HepG2 (cell line): ENCODE data around the gene ATRNL1. TPM values are rescaled to one million over a fixed set of nuclear protein-coding genes. Genes with fewer than 3 reads are reported as not detected.

Experiments used
- ATF7-NPFF ChIP-seq: sonication (generic); formaldehyde crosslinking; IDR thresholded peaks from 2 replicates; pipeline ENCODE4 v1.8.1; 2023; ENCODE audit warnings: mild to moderate bottlenecking, low read depth, missing genetic modification reagents, moderate library complexity
- EP300 ChIP-seq, 3 experiments: sonication (generic) in 1 of 3; formaldehyde crosslinking in 1 of 3; IDR thresholded peaks; 2 replicates each; pipeline versions ENCODE4 v1.5.1 to v1.6.1; 2011 to 2020; ENCODE audit warnings: low read depth in 2 of 3, low read length in 2 of 3, borderline replicate concordance in 1 of 3, improper control_type of control experiment in 1 of 3, mild to moderate bottlenecking in 1 of 3, missing genetic modification reagents in 1 of 3, moderate library complexity in 1 of 3
- IKZF5 ChIP-seq: IDR thresholded peaks from 2 replicates; pipeline ENCODE4 v1.6.1; 2018; ENCODE audit warnings: missing genetic modification reagents, mild to moderate bottlenecking, missing compliant biosample characterization
- KLF16 ChIP-seq, 2 experiments: sonication (generic) in 1 of 2; formaldehyde crosslinking in 1 of 2; IDR thresholded peaks; 2 replicates each; pipeline versions ENCODE4 v1.6.1 to v1.8.0; 2016 to 2023; ENCODE audit warnings: missing genetic modification reagents in 2 of 2, missing compliant biosample characterization in 1 of 2
- MLX ChIP-seq: IDR thresholded peaks from 2 replicates; pipeline ENCODE4 v1.6.1; 2016
- MXD1 ChIP-seq: sonication (generic); formaldehyde crosslinking; IDR thresholded peaks from 2 replicates; pipeline ENCODE4 v1.4.0; 2020; ENCODE audit warnings: mild to moderate bottlenecking, missing genetic modification reagents
- MXD4 ChIP-seq: IDR thresholded peaks from 2 replicates; pipeline ENCODE4 v1.6.1; 2016; ENCODE audit warnings: mild to moderate bottlenecking, missing biosample characterization, missing genetic modification reagents
- NFIB ChIP-seq: sonication (generic); formaldehyde crosslinking; IDR thresholded peaks from 2 replicates; pipeline ENCODE4 v1.9.0; 2021; ENCODE audit warnings: missing genetic modification reagents, mild to moderate bottlenecking, borderline replicate concordance
- RXRB ChIP-seq: IDR thresholded peaks from 2 replicates; pipeline ENCODE4 v1.6.1; 2016; ENCODE audit warnings: borderline replicate concordance, missing genetic modification reagents, missing compliant biosample characterization
- SAP130 ChIP-seq: IDR thresholded peaks from 2 replicates; pipeline ENCODE4 v1.6.1; 2016; ENCODE audit warnings: low read depth
- SIX1 ChIP-seq: sonication (generic); formaldehyde crosslinking; IDR thresholded peaks from 2 replicates; pipeline ENCODE4 v1.4.0; 2020; ENCODE audit warnings: missing genetic modification reagents, borderline replicate concordance
- SOX13 ChIP-seq, 3 experiments: fragments of 450-650 bp in 1 of 3; sonication (generic) in 1 of 3; formaldehyde crosslinking in 1 of 3; IDR thresholded peaks in 2 of 3; conservative IDR thresholded peaks in 1 of 3; 2 replicates each; pipeline versions ENCODE4 v1.5.0 to v1.6.1; 2016 to 2020; ENCODE audit warnings: antibody characterized with exemption in 1 of 3, mild to moderate bottlenecking in 1 of 3, missing compliant biosample characterization in 1 of 3, missing genetic modification reagents in 1 of 3, moderate library complexity in 1 of 3
- STAT5B ChIP-seq: sonication (generic); formaldehyde crosslinking; IDR thresholded peaks from 2 replicates; pipeline ENCODE4 v1.4.0; 2020; ENCODE audit warnings: missing genetic modification reagents
- THAP7 ChIP-seq: sonication (generic); formaldehyde crosslinking; IDR thresholded peaks from 2 replicates; pipeline ENCODE4 v1.8.1; 2023; ENCODE audit warnings: mild to moderate bottlenecking, missing genetic modification reagents
- ZKSCAN5 ChIP-seq: sonication (generic); formaldehyde crosslinking; IDR thresholded peaks from 2 replicates; pipeline ENCODE4 v1.5.1; 2020; ENCODE audit warnings: mild to moderate bottlenecking, missing genetic modification reagents
- ZNF513 ChIP-seq: sonication (generic); formaldehyde crosslinking; conservative IDR thresholded peaks from 2 replicates; pipeline ENCODE4 v1.5.0; 2020; ENCODE audit warnings: missing genetic modification reagents
- ZNF543 ChIP-seq: sonication (generic); formaldehyde crosslinking; IDR thresholded peaks from 2 replicates; pipeline ENCODE4 v1.4.0; 2020; ENCODE audit warnings: mild to moderate bottlenecking, missing genetic modification reagents
- ZNF557 ChIP-seq: sonication (generic); formaldehyde crosslinking; IDR thresholded peaks from 2 replicates; pipeline ENCODE4 v1.4.0; 2020; ENCODE audit warnings: missing genetic modification reagents
- ZNF605 ChIP-seq: sonication (generic); formaldehyde crosslinking; IDR thresholded peaks from 2 replicates; pipeline ENCODE4 v1.8.0; 2022; ENCODE audit warnings: mild to moderate bottlenecking, missing genetic modification reagents
- ZNF629 ChIP-seq: sonication (generic); formaldehyde crosslinking; conservative IDR thresholded peaks from 2 replicates; pipeline ENCODE4 v1.5.0; 2020; ENCODE audit warnings: missing genetic modification reagents
- ZNF660 ChIP-seq: sonication (generic); formaldehyde crosslinking; IDR thresholded peaks from 2 replicates; pipeline ENCODE4 v1.5.1; 2020; ENCODE audit warnings: mild to moderate bottlenecking, low read depth, missing genetic modification reagents, borderline replicate concordance
- ZNF674 ChIP-seq: sonication (generic); formaldehyde crosslinking; IDR thresholded peaks from 2 replicates; pipeline ENCODE4 v1.5.0; 2020; ENCODE audit warnings: low read depth, mild to moderate bottlenecking, missing genetic modification reagents
- ZNF740 ChIP-seq: sonication (generic); formaldehyde crosslinking; IDR thresholded peaks from 2 replicates; pipeline ENCODE4 v1.4.0; 2020; ENCODE audit warnings: missing genetic modification reagents
- ZNF768 ChIP-seq: sonication (generic); formaldehyde crosslinking; IDR thresholded peaks from 2 replicates; pipeline ENCODE4 v1.4.0; 2020; ENCODE audit warnings: missing genetic modification reagents
- ZSCAN25 ChIP-seq: sonication (generic); formaldehyde crosslinking; IDR thresholded peaks from 2 replicates; pipeline ENCODE4 v1.8.0; 2022; ENCODE audit warnings: mild to moderate bottlenecking, missing genetic modification reagents
- polyA plus RNA-seq, 8 experiments: library from polyadenylated mRNA; depleted of rRNA in 3 of 8; stranded (reverse) in 7 of 8; unstranded in 1 of 8; fragments of >200 nt; fragmentation: Illumina TruSeq in 4 of 8; extraction: Trizol in 4 of 8; gene quantifications; 2 replicates each; pipeline versions ENCODE4 v1.2.1 to v1.2.3, GENCODE V29; 2011 to 2016; ENCODE audit warnings: low read depth in 4 of 8, missing spikeins in 1 of 8, mixed read lengths in 1 of 8; ENCODE audit not compliant: insufficient read depth in 1 of 8
- total RNA-seq, 5 experiments: library from RNA; depleted of rRNA; stranded (reverse); fragments of >200 nt; fragmentation: Illumina TruSeq; extraction: Trizol; gene quantifications; 2 replicates each; pipeline ENCODE4 v1.2.3, GENCODE V29; 2016; ENCODE audit warnings: low read depth in 1 of 5

ATRNL1 gene
- total and polyA plus RNA-seq, 2 of the 13 experiments (the other 11 are each of a cell fraction or from before 2014, with no cell fraction given): 0.04 TPM; not detected in 1

GRCh38 chr10:115653473-115653872, 560.3 kb downstream of the ATRNL1 start (continued):
- TF ChIP-seq IKZF5 (CRISPR knock-in tag) (no peak), SIX1 (CRISPR knock-in tag) (no peak), ZNF768 (no peak), RXRB (CRISPR knock-in tag) (0 out of 2 replicates have a peak, but pooled peaks have one; percentile 37), SOX13 (IDR thresholded peaks at IDR 0.05) (peak; percentile 64), SOX13 (CRISPR knock-in tag; conservative IDR thresholded peaks at IDR 0.05 in 1 of 2, IDR thresholded peaks at IDR 0.05 in 1 of 2) (peak in 1 of 2 experiments; percentile 71; a peak in 2 of 4 replicates), ZNF557 (CRISPR knock-in tag) (no peak), THAP7 (CRISPR knock-in tag) (no peak), ZKSCAN5 (CRISPR knock-in tag) (no peak), MXD4 (CRISPR knock-in tag) (no peak), MLX (CRISPR knock-in tag) (no peak), EP300 (IDR thresholded peaks at IDR 0.05; ENCODE audit: low read depth in 2 of 2, low read length in 2 of 2) (peak in 1 of 2 experiments; percentile 33; a peak in 1 of 4 replicates), EP300 (CRISPR knock-in tag; IDR thresholded peaks at IDR 0.05; ENCODE audit: borderline replicate concordance) (no peak), ZSCAN25 (CRISPR knock-in tag) (no peak), NFIB (CRISPR knock-in tag) (no peak), ZNF740 (CRISPR knock-in tag) (no peak), ATF7-NPFF (CRISPR knock-in tag) (no peak), ZNF660 (CRISPR knock-in tag) (no peak), STAT5B (no peak), ZNF674 (CRISPR knock-in tag) (no peak), SAP130 (CRISPR knock-in tag) (no peak), ZNF605 (no peak), MXD1 (CRISPR knock-in tag) (no peak), ZNF543 (CRISPR knock-in tag) (no peak), KLF16 (CRISPR knock-in tag; IDR thresholded peaks at IDR 0.05) (no peak), ZNF513 (CRISPR knock-in tag) (no peak), ZNF629 (CRISPR knock-in tag) (no peak)
